Measurements from ENCODE around the gene SHISA2.
A peak's percentile ranks its signal among the peaks of the same experiment; 100 is the strongest.
"Not testable (repeated sequence)": the region's sequence is repeated elsewhere in the genome, so short reads cannot be mapped to it uniquely, and the experiment has no call there.

GRCh38 chr13:26072335-26072734, 20.5 kb upstream of the SHISA2 start:
- TF ChIP-seq, protein P1, sequence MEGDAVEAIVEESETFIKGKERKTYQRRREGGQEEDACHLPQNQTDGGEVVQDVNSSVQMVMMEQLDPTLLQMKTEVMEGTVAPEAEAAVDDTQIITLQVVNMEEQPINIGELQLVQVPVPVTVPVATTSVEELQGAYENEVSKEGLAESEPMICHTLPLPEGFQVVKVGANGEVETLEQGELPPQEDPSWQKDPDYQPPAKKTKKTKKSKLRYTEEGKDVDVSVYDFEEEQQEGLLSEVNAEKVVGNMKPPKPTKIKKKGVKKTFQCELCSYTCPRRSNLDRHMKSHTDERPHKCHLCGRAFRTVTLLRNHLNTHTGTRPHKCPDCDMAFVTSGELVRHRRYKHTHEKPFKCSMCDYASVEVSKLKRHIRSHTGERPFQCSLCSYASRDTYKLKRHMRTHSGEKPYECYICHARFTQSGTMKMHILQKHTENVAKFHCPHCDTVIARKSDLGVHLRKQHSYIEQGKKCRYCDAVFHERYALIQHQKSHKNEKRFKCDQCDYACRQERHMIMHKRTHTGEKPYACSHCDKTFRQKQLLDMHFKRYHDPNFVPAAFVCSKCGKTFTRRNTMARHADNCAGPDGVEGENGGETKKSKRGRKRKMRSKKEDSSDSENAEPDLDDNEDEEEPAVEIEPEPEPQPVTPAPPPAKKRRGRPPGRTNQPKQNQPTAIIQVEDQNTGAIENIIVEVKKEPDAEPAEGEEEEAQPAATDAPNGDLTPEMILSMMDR (IDR thresholded peaks at IDR 0.05), result peak in 2 of 5 experiments; percentile 33 to 50
- not testable (repeated sequence) for TF ChIP-seq POLR2A (IDR thresholded peaks at IDR 0.05); EP300 (IDR thresholded peaks at IDR 0.05; ENCODE audit: low read depth); POLR2AphosphoS5 (IDR thresholded peaks at IDR 0.05)

All from transverse colon (tissue), 4 donors.